Mammary epithelial cell (primary cell): ENCODE results near the gene SEC24D.

Experiments
- CTCF ChIP-seq, 2 donors: IDR thresholded peaks in 1 of 2; conservative IDR thresholded peaks in 1 of 2; 2 replicates each; pipeline ENCODE4 v1.5.1; 2011 to 2012; ENCODE audit warnings: inconsistent platforms in 2 of 2, low read length in 2 of 2, mild to moderate bottlenecking in 2 of 2, control low read depth in 1 of 2, low read depth in 1 of 2; ENCODE audit not compliant: insufficient read depth in 1 of 2; ENCODE audit errors: extremely low read depth in 1 of 2
- EZH2 ChIP-seq: IDR thresholded peaks from 2 replicates; pipeline ENCODE4 v1.6.1; 2012; ENCODE audit warnings: low read length, inconsistent platforms, borderline replicate concordance

- peak; percentile 50 to 54 for TF ChIP-seq CTCF (conservative IDR thresholded peaks at IDR 0.05 in 1 of 2, IDR thresholded peaks at IDR 0.05 in 1 of 2; ENCODE audit: extremely low read depth in 1 of 2, insufficient read depth in 1 of 2, low read depth in 1 of 2, low read length in 2 of 2)
- TF ChIP-seq EZH2, result no peak
Measured at GRCh38 chr4:118772081-118772766, 63.7 kb downstream of the SEC24D start.
